ENCODE results near the gene TECPR2. TPM values are rescaled to one million over a fixed set of nuclear protein-coding genes. Genes with fewer than 3 reads are reported as not detected.

TECPR2 gene
- total RNA-seq, 2 experiments from 2014 or later = 4.7 to 5.0 TPM

- TF ChIP-seq CTCF (IDR thresholded peaks at IDR 0.05) = no peak
- Mint-ChIP-seq H3K36me3 (ENCODE audit: low read depth) (peaks cover 8% of the 10 kb centered on the region), H3K27ac (peak overlapping the region; percentile 85), H3K9me3 (no peaks in the 10 kb centered on the region), H3K4me3 (no peak overlapping the region), H3K27me3 (no peaks in the 10 kb centered on the region), H3K4me1 (ENCODE audit: low read depth) (peaks cover 38% of the 10 kb centered on the region)
- ChIA-PET POLR2A (interaction anchor here (1.0 to 2.1 kb wide), 7 partner anchors 8 to 58 kb away, joined by 3 to 10 read pairs (median 5); partner anchors contain the start of genes MOK and ZNF839), CTCF (interaction anchor here (1.0 kb wide), 1 partner anchor 201 kb away, joined by 3 read pairs; no protein-coding TSS in a partner anchor)
- peak; percentile 56 for DNase-seq
- peak; percentile 3 for ATAC-seq
- intact Hi-C loops (cut with micrococcal nuclease) = no loop called here
Observed at GRCh38 chr14:102363182-102363943, 622 bp downstream of the TECPR2 start.

GRCh38 chr14:102370305-102370809, 7.6 kb downstream of the TECPR2 start:
- H3K27ac Mint-ChIP-seq = no peak overlapping the region
- ATAC-seq = no peak
- intact Hi-C loops (cut with micrococcal nuclease) = no loop called here
- DNase-seq = no peak
- no peaks in the 10 kb centered on the region for H3K36me3 Mint-ChIP-seq (ENCODE audit: low read depth)
- TF ChIP-seq CTCF (IDR thresholded peaks at IDR 0.05) = no peak
- ChIA-PET POLR2A (no interaction called here), CTCF (no interaction called here)
- H3K9me3 Mint-ChIP-seq = no peaks in the 10 kb centered on the region
- H3K4me1 Mint-ChIP-seq (ENCODE audit: low read depth) = peaks cover 37% of the 10 kb centered on the region
- H3K27me3 Mint-ChIP-seq = no peaks in the 10 kb centered on the region
- H3K4me3 Mint-ChIP-seq = no peak overlapping the region

GRCh38 chr14:102371361-102371760, 8.6 kb downstream of the TECPR2 start:
- H3K9me3 Mint-ChIP-seq = no peaks in the 10 kb centered on the region
- ChIA-PET POLR2A (interaction anchor here (1.8 kb wide), 1 partner anchor 8 kb away, joined by 5 read pairs; the partner anchor contains the start of genes CINP and TECPR2), CTCF (no interaction called here)
- peaks cover 41% of the 10 kb centered on the region for H3K4me1 Mint-ChIP-seq (ENCODE audit: low read depth)
- TF ChIP-seq CTCF (IDR thresholded peaks at IDR 0.05) = no peak
- no peak overlapping the region for H3K27ac Mint-ChIP-seq
- DNase-seq = no peak
- ATAC-seq = no peak
- intact Hi-C loops (cut with micrococcal nuclease) = no loop called here
- no peaks in the 10 kb centered on the region for H3K27me3 Mint-ChIP-seq
- H3K36me3 Mint-ChIP-seq (ENCODE audit: low read depth) = no peaks in the 10 kb centered on the region
- no peak overlapping the region for H3K4me3 Mint-ChIP-seq

- Mint-ChIP-seq H3K4me1 (ENCODE audit: low read depth) (peaks cover 30% of the 10 kb centered on the region), H3K9me3 (no peaks in the 10 kb centered on the region), H3K4me3 (no peak overlapping the region), H3K36me3 (ENCODE audit: low read depth) (peaks cover 1% of the 10 kb centered on the region), H3K27me3 (no peaks in the 10 kb centered on the region), H3K27ac (no peak overlapping the region)
- ATAC-seq (no peak), DNase-seq (no peak)
- POLR2A ChIA-PET = no interaction called here
- CTCF ChIA-PET = no interaction called here
- intact Hi-C loops (cut with micrococcal nuclease) = no loop called here
- TF ChIP-seq CTCF (IDR thresholded peaks at IDR 0.05) = no peak
Observed at GRCh38 chr14:102373110-102373509, 10.4 kb downstream of the TECPR2 start.

GRCh38 chr14:102374264-102374663, 11.5 kb downstream of the TECPR2 start:
- TF ChIP-seq CTCF (IDR thresholded peaks at IDR 0.05) = no peak
- no peaks in the 10 kb centered on the region for H3K9me3 Mint-ChIP-seq
- H3K4me1 Mint-ChIP-seq (ENCODE audit: low read depth) = peaks cover 22% of the 10 kb centered on the region
- DNase-seq (no peak), ATAC-seq (no peak)
- peaks cover 3% of the 10 kb centered on the region for H3K36me3 Mint-ChIP-seq (ENCODE audit: low read depth)
- no peak overlapping the region for H3K4me3 Mint-ChIP-seq
- CTCF ChIA-PET = interaction anchor here (1.5 to 1.9 kb wide), 3 partner anchors 12 to 64 kb away, joined by 3 to 9 read pairs (median 4); partner anchors contain the start of genes CINP and TECPR2
- no peak overlapping the region for H3K27ac Mint-ChIP-seq
- POLR2A ChIA-PET = interaction anchor here (0.8 kb wide), 1 partner anchor 39 kb away, joined by 3 read pairs; no protein-coding TSS in a partner anchor
- H3K27me3 Mint-ChIP-seq = no peaks in the 10 kb centered on the region
- intact Hi-C loops (cut with micrococcal nuclease) = no loop called here
